ENCODE data around the gene KCNH4. TPM values are rescaled to one million over a fixed set of nuclear protein-coding genes. Genes with fewer than 3 reads are reported as not detected.

Gene KCNH4
- total RNA-seq, 2 donors from 2014 or later = 0.18 to 0.21 TPM

GRCh38 chr17:42111265-42111636 is 69.7 kb downstream of the KCNH4 start:
- ATAC-seq (no peak), DNase-seq (no peak)
- intact Hi-C loops (cut with DNase I) = no loop called here

- intact Hi-C loops (cut with DNase I) = no loop called here
- DNase-seq = no peak
- no peak for ATAC-seq
These were observed 70.4 kb downstream of the KCNH4 start for GRCh38 chr17:42110301-42111264.

GRCh38 chr17:42109086-42109485 is 71.9 kb downstream of the KCNH4 start:
- ATAC-seq (no peak), DNase-seq (no peak)
- intact Hi-C loops (cut with DNase I) = no loop called here

- DNase-seq (peak; percentile 83), ATAC-seq (peak; percentile 71 to 88)
- intact Hi-C loops (cut with DNase I) = no loop called here
These were observed 73.1 kb downstream of the KCNH4 start for GRCh38 chr17:42107597-42108576.

GRCh38 chr17:42107124-42107523 is 73.8 kb downstream of the KCNH4 start:
- intact Hi-C loops (cut with DNase I) = no loop called here
- ATAC-seq = no peak
- DNase-seq = no peak

Other genes starting within 250 kb of the KCNH4 start
- 10 to 100 TPM; 40.3 to 43.7 TPM for gene CNP, start 214.3 kb downstream of the KCNH4 start, total RNA-seq
- 10 to 100 TPM; 57.5 to 73.9 TPM for gene DNAJC7, start 163.7 kb downstream of the KCNH4 start, total RNA-seq
- 10 to 100 TPM; 35.3 to 45.9 TPM for gene NKIRAS2, start 161.1 kb downstream of the KCNH4 start, total RNA-seq
- gene C17orf113, start 130.5 kb downstream of the KCNH4 start, total RNA-seq = under 1 TPM; 0.68 to 0.94 TPM
- gene ZNF385C, start 82.7 kb downstream of the KCNH4 start, total RNA-seq = under 1 TPM; 0.13 to 0.27 TPM
- 1 to 10 TPM; 6.4 to 6.7 TPM for gene DHX58, start 68.4 kb downstream of the KCNH4 start, total RNA-seq
- 10 to 100 TPM; 19.8 to 23.4 TPM for gene KAT2A, start 59.8 kb downstream of the KCNH4 start, total RNA-seq
- gene HSPB9, start 58.3 kb downstream of the KCNH4 start, total RNA-seq = under 1 TPM in 1 of 2 donors, not detected in 1; 0.24 TPM
- 10 to 100 TPM; 68.2 to 72.6 TPM for gene RAB5C, start 26.2 kb downstream of the KCNH4 start, total RNA-seq
- not detected for gene HCRT, start 4.3 kb upstream of the KCNH4 start, total RNA-seq
- gene GHDC, start 13.4 kb upstream of the KCNH4 start, total RNA-seq = 10 to 100 TPM; 10.4 to 11.7 TPM
- 10 to 100 TPM; 42.4 to 46.2 TPM for gene STAT5B, start 95.2 kb upstream of the KCNH4 start, total RNA-seq
- gene STAT5A, start 107.4 kb upstream of the KCNH4 start, total RNA-seq = 10 to 100 TPM; 38.1 to 40.6 TPM
- 100 to 1,000 TPM; 106 to 241 TPM for gene STAT3, start 207.3 kb upstream of the KCNH4 start, total RNA-seq
- gene CAVIN1, start 242.1 kb upstream of the KCNH4 start, total RNA-seq = 100 to 1,000 TPM; 258 to 297 TPM